Mesothelial cell of epicardium (in vitro differentiated cells): ENCODE measurements around the gene DENND1C. TPM values are rescaled to one million over a fixed set of nuclear protein-coding genes. Genes with fewer than 3 reads are reported as not detected.

Experiments
- DNase-seq, 2 experiments: peaks; one replicate each; pipeline ENCODE4 v3.0.0; 2021; ENCODE audit warnings: low spot score in 2 of 2; ENCODE audit not compliant: unreplicated experiment in 2 of 2
- H3K27ac Mint-ChIP-seq: 2 replicates; pipeline ENCODE4 v1.8.0; 2021; ENCODE audit warnings: mixed read lengths
- H3K27me3 Mint-ChIP-seq: 2 replicates; pipeline ENCODE4 v1.8.0; 2021; ENCODE audit warnings: low read depth, mixed read lengths
- H3K36me3 Mint-ChIP-seq: 2 replicates; pipeline ENCODE4 v1.8.0; 2021; ENCODE audit warnings: mixed read lengths
- H3K4me1 Mint-ChIP-seq: 2 replicates; pipeline ENCODE4 v1.8.0; 2021; ENCODE audit warnings: mixed read lengths
- H3K4me3 Mint-ChIP-seq: 2 replicates; pipeline ENCODE4 v1.8.0; 2021; ENCODE audit warnings: mild to moderate bottlenecking, moderate library complexity, mixed read lengths
- H3K9me3 Mint-ChIP-seq: 2 replicates; pipeline ENCODE4 v1.8.0; 2021; ENCODE audit warnings: mixed read lengths
- CTCF ChIP-seq: fragments of 200-600 bp; sonication (generic); IDR thresholded peaks from one replicate; pipeline ENCODE4 v1.5.0; 2021; ENCODE audit warnings: antibody characterized with exemption; ENCODE audit not compliant: unreplicated experiment
- total RNA-seq: library from RNA; stranded (reverse); gene quantifications from 3 replicates; pipeline ENCODE4 v1.2.1, GENCODE V29; 2021

The DENND1C gene
- total RNA-seq, 1 donor from 2014 or later = 0.63 TPM

- Mint-ChIP-seq H3K36me3 (peaks cover 22% of the 10 kb centered on the region), H3K27me3 (no peaks in the 10 kb centered on the region), H3K4me1 (peaks cover 21% of the 10 kb centered on the region), H3K9me3 (no peaks in the 10 kb centered on the region), H3K27ac (no peak overlapping the region), H3K4me3 (no peak overlapping the region)
- DNase-seq = no peak
- no peak for TF ChIP-seq CTCF
Measured at GRCh38 chr19:6417713-6418561, 63.6 kb downstream of the DENND1C start.

Other genes with a start within 250 kb of the DENND1C start
- 90.5 to 99.8 TPM (median 93.1 TPM) in 3 replicates for gene MLLT1, start 201.8 kb downstream of the DENND1C start, total RNA-seq
- gene ACER1, start 148.2 kb downstream of the DENND1C start, total RNA-seq = 0.16 TPM in 1 of 3 replicates, not detected in the others
- 55.1 to 64.8 TPM (median 58.2 TPM) in 3 replicates for gene CLPP, start 120.3 kb downstream of the DENND1C start, total RNA-seq
- 83.7 to 92.9 TPM (median 87.7 TPM) in 3 replicates for gene ALKBH7, start 109.0 kb downstream of the DENND1C start, total RNA-seq
- 3.5 to 3.8 TPM (median 3.6 TPM) in 3 replicates for gene PSPN, start 105.9 kb downstream of the DENND1C start, total RNA-seq
- 67.4 to 73.8 TPM (median 68.3 TPM) in 3 replicates for gene GTF2F1, start 88.6 kb downstream of the DENND1C start, total RNA-seq
- gene KHSRP, start 57.0 kb downstream of the DENND1C start, total RNA-seq = 375 to 384 TPM (median 380 TPM) in 3 replicates
- gene SLC25A41, start 48.0 kb downstream of the DENND1C start, total RNA-seq = 1.2 to 1.8 TPM (median 1.6 TPM) in 3 replicates
- 60.8 to 67.5 TPM (median 65.5 TPM) in 3 replicates for gene SLC25A23, start 22.0 kb downstream of the DENND1C start, total RNA-seq
- 18.9 to 21.9 TPM (median 20.6 TPM) in 3 replicates for gene CRB3, start 17.5 kb downstream of the DENND1C start, total RNA-seq
- 10.5 to 13.5 TPM (median 13.0 TPM) in 3 replicates for gene TUBB4A, start 20.5 kb upstream of the DENND1C start, total RNA-seq
- gene TNFSF9, start 49.2 kb upstream of the DENND1C start, total RNA-seq = 0.76 to 1.5 TPM (median 1.1 TPM) in 3 replicates
- gene CD70, start 109.4 kb upstream of the DENND1C start, total RNA-seq = not detected in 3 replicates
- 0.07 to 0.09 TPM in 2 of 3 replicates, not detected in the other for gene TNFSF14, start 188.4 kb upstream of the DENND1C start, total RNA-seq
- gene C3, start 238.9 kb upstream of the DENND1C start, total RNA-seq = 23.1 to 35.3 TPM (median 24.5 TPM) in 3 replicates